Measurements from ENCODE around the gene EDA2R. TPM values are rescaled to one million over a fixed set of nuclear protein-coding genes. Genes with fewer than 3 reads are reported as not detected.

The EDA2R gene
- total RNA-seq (2022; extraction: Qiagen RNA extraction) = 10.9 to 12.8 TPM (median 12.4 TPM) in 5 replicates

DNA sequence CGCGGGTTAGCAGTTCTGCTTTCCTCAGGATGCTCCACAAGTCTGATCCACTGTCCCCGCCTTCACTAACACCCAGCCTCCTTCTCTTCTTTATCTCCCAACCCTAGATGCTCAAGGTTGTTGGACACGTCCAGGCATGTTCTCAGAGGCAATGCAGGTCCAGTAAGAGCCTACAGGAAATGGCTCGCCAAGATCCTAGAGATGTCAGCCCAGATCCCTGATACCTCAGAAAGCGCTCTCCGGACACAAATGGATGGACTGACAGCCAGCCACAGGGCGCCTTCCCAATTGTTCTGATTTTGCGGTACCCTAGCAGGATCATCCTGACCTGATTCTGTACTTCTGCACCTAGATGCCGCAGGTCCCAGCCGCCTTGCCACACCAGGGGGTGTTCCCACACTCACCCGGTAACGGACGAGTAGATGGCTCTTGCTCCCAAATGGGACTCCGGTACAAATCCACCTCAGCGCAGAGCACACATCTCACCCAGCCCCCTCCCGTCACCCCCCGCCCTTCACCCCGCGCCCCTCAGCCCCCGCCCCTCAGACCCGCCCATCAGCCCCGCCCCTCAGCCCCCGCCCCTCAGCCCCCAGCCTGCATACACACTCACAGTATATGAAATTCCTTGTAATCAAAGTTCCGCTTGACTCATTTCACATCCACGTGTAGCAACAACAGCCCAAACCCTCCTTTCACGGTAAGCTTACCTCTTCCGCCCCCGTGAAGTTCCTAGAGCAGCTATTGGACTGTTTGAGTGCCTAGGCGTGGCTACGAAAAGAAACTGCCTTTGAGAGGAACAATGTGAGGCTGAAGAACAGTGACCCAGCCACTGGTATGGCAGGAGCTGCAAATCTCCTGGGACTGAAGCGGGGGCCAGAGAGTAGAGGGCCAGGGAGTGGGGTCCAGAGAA lies at the start of gene EDA2R:
EDA2R (minus strand) TSS at position 488 of the 910 bp plus-strand sequence. CDS start 23,058 bp downstream, outside the sequence.

Measured in A549 treated with Mapracorat at 1 μM for 4 hours (cell line).